Cerebellar cortex (tissue), 1 donor: ENCODE measurements around the gene KNSTRN.

ENCODE experiments used
- DNase-seq: peaks from one replicate; pipeline ENCODE4 v3.0.0-alpha.2; 2015; ENCODE audit warnings: low spot score

Gene KNSTRN

DNA sequence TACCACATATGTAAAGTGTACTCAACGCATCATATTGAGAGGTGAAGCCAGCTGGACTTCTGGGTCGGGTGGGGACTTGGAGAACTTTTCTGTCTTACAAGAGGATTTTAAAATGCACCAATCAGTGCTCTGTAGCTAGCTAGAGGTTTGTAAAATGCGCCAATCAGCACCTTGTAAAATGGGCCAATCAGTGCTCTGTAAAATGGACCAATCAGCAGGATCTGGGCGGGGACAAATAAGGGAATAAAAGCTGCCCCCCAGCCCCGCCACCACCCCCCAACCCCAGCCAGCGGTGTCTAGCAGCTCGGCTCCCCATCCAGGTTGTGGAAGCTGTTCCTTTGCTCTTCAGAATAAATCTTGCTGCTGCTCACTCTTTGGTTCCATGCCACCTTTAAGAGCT lies 16.8 kb downstream of the KNSTRN start:
- DNase-seq, result no peak

DNA sequence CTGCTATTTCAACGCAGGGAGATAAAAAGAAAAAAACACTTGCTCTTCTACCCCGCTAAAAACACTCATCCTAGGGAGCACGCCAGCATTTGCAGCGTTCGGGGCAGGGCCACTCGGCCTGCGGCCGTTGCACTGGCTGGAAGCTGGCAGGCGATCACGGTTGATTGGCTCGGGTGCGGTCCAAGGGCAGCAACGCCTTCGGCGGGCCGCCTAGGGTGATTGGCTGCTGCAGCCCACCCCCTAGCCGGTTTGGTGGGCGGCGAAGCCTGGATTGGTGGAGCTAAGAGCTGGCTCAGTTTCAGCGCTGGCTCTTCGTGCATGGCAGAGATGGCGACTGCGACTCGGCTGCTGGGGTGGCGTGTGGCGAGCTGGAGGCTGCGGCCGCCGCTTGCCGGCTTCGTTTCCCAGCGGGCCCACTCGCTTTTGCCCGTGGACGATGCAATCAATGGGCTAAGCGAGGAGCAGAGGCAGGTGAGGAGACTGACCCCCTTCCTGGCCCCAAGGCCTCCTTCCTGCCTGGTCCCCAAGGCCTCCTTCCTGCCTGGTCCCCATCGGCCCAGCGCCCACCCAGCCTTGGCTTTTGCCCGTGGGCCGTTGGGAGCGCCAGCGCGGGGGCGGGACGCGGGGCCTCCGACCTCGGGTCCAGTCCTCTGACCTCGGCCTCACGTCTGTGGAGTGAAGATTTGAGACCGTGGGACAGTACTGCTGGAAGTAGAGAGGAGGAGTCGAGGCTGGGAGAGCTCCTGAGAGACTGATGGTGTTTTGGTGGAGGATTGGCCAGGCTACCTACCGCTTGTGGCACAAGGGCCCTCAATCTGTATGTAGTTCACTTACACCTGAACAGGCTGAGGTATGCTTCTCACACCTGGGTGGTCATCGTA lies 23.2 kb downstream of the KNSTRN start, which contains the start of gene IVD:
IVD (plus strand) TSS at position 295 of the 881 bp plus-strand sequence; CDS start at position 328, 33 bp downstream.
- peak; percentile 97 for DNase-seq

GRCh38 chr15:40407330-40407990 lies 24.9 kb downstream of the KNSTRN start:
- no peak for DNase-seq

GRCh38 chr15:40409366-40409765 lies 26.8 kb downstream of the KNSTRN start:
- DNase-seq, result no peak

DNA sequence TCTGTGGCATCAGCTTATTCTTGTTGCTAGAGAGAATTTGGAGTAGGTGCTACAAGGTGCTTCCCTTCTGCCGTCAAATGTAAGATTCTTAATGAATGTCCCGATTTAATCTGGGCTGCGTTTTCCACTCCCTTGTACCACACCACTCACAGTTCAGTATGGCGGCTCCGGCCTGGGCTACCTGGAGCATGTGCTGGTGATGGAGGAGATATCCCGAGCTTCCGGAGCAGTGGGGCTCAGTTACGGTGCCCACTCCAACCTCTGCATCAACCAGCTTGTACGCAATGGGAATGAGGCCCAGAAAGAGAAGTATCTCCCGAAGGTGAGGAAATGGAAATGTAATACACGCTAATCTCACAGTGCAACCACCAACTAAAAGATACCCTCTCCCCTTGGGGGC lies 28.0 kb downstream of the KNSTRN start:
- no peak for DNase-seq

GRCh38 chr15:40412095-40412759 lies 29.7 kb downstream of the KNSTRN start:
- no peak for DNase-seq

DNA sequence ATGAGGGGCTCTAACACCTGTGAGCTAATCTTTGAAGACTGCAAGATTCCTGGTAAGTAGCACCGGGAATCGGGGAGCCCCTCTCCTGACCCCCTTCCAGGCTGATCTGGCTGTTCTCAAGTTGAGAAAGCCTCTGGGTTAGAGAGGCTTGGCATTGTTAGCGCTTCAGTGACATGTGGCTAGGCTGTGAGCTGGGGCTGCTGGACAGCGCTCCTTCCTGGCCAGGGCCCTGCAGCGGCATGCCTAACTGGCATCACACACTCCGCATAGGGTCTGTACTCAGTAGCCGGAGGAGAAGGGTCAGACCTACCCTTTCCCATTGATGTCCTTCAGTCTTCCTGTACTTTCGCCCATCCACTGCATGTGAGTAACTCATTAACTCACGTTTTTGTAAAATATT lies 30.5 kb downstream of the KNSTRN start:
- DNase-seq, result no peak

GRCh38 chr15:40414816-40415215 lies 32.3 kb downstream of the KNSTRN start:
- no peak for DNase-seq

GRCh38 chr15:40415226-40415625 lies 32.7 kb downstream of the KNSTRN start:
- DNase-seq, result no peak

- DNase-seq, result no peak
Measured at GRCh38 chr15:40416056-40416455, 33.5 kb downstream of the KNSTRN start.

- no peak for DNase-seq
Measured at GRCh38 chr15:40418126-40418525, 35.6 kb downstream of the KNSTRN start.

GRCh38 chr15:40420071-40420713 lies 37.7 kb downstream of the KNSTRN start:
- no peak for DNase-seq

GRCh38 chr15:40420793-40421192 lies 38.3 kb downstream of the KNSTRN start:
- DNase-seq, result peak; percentile 61

DNA sequence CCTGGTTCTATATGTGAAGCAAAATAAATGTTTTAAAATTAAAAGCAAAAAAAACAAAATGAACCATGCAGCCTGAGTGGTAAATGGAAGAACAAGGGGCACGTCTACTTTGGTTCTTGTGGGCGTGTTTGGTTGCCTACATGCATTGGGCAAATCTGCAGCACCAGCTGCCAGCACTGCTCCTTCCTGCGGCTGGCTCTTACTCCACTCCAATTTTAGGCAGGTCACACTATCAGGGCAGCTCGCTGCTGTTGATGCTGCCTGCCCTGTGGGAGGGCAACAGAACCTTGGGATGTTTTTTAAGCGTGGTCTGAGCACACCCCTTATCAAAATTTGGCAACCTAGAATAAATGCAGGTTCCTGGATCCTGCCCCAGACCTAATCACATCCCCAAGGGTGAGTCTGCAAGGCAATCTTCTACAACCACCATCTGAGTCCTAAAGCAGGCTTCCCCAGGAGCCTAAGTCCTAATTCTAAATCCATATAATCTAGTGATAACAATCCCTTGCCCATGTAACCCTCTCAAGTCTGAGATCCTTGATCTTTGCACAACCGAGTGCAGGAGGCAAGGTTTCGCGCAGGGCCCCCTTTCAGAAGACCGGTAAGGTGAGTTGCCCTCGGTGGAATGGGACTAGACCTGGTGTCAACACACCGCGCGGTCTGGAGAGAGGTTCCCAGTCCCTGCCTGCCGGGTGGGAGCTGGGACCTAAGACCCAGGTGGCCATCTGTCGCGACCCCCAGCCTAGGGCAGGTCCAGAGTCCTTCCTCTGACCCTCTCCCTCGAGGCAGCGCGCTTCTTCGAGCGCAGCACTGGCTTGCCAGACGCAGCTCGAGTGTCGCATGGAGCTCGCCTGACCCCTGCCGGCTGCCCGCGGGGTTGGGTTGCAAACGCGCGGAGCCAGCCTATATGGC lies 39.0 kb downstream of the KNSTRN start:
- DNase-seq, result peak; percentile 75

- no peak for DNase-seq
Measured at GRCh38 chr15:40424483-40425115, 42.1 kb downstream of the KNSTRN start.

DNA sequence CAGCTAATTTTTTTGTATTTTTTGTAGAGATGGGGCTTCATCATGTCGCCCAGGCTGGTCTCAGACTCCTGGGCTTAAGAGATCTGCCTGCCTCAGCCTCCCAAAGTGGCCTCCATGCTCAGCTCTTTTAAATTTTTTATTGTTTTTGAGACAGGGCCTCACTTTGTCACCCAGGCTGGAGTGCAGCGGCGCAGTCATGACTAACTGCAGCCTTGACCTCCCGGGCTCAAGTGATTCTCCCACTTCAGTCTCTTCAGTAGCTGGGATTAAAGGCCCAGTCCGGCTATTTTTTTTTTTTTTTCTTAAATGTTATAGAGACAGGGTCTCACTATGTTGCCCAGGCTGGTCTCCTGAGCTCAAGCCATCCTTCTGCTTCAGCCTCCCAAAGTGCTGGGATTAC lies 43.2 kb downstream of the KNSTRN start:
- no peak for DNase-seq

DNA sequence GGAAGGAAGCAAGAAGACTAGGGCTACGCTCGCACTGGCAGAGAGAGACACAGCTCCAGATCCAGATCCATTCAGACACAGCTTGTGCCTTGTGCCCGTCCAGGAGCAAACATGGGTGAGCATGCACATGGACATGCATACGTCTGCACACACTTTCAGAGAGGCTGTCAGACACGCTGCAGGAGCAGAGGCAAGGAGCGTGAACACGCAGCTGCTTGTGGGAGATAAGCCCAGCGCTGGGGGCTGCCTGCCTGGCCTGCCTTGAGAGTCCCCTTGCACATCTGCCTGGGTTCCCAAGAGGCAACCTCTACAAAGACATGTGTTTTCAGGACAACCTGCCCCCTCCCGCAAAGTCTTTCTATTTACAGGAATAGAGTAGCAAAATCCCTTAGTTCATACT lies 44.7 kb downstream of the KNSTRN start:
- no peak for DNase-seq

- no peak for DNase-seq
Measured at GRCh38 chr15:40428185-40428584, 45.7 kb downstream of the KNSTRN start.

- no peak for DNase-seq
Measured at GRCh38 chr15:40429068-40429710, 46.7 kb downstream of the KNSTRN start.

DNA sequence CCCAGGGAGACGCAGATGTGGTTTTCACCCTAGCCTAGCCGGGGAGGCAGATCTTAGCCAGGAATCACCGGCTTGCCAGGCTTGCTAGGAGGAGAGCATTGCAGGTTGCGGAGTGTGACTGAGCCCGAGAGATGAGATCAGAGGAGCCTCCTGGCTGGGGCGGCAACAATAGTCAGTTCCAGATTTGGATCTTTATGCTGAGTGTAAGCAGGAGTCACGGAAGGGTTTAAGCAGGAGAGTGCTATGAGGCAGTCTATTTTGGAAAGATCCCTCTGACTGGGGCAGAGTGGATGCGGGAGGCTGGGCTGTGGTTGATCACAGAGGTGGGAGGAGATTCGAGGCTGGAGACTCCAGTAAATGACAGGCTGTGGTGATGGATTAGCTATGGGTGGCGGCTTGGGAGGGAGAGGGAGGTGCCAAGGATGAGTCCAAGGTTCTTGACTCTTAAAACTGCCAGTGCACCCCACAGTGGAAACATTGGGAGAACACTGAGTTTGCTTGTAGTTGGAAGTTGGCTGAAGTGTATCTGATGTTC lies 47.8 kb downstream of the KNSTRN start:
- DNase-seq, result no peak
